Measurements from ENCODE around the gene BEST1. TPM values are rescaled to one million over a fixed set of nuclear protein-coding genes. Genes with fewer than 3 reads are reported as not detected.
"Not testable (repeated sequence)": the region's sequence is repeated elsewhere in the genome, so short reads cannot be mapped to it uniquely, and the experiment has no call there.

BEST1 gene
- total RNA-seq, 1 experiment from 2014 or later: 0.22 TPM

- Histone ChIP-seq H3K9me2 (replicated peaks; ENCODE audit: low read length) (no peaks in the 10 kb centered on the region), H3K4me3 (ENCODE audit: low read length) (no peak overlapping the region), H3K36me3 (ENCODE audit: low read depth, low read length) (peaks cover 7% of the 10 kb centered on the region; the same call in 1 of the 2 replicates), H3K9ac (ENCODE audit: low read length) (no peak overlapping the region), H3K27ac (ENCODE audit: low read length) (no peak overlapping the region), H3K4me1 (ENCODE audit: insufficient read depth, low read length) (peaks cover 6% of the 10 kb centered on the region; the same call in 1 of the 2 replicates), H4K20me1 (ENCODE audit: low read length) (no peaks in the 10 kb centered on the region), H2AFZ (ENCODE audit: low read length) (no peak overlapping the region), H3K4me2 (ENCODE audit: low read length) (no peak overlapping the region), H3K9me3 (ENCODE audit: low read length) (peaks cover 6% of the 10 kb centered on the region), H3K79me2 (ENCODE audit: low read length) (no peaks in the 10 kb centered on the region), H3K27me3 (ENCODE audit: low read length) (no peaks in the 10 kb centered on the region), H3F3A (ENCODE audit: low read length, unreplicated experiment) (no peaks in the 10 kb centered on the region)
- POLR2A ChIA-PET (ENCODE audit: unreplicated experiment): no interaction called here
- ATAC-seq (no peak), DNase-seq (no peak)
- CTCF ChIA-PET: no interaction called here
- TF ChIP-seq EZH2phosphoT487 (IDR thresholded peaks at IDR 0.05; ENCODE audit: borderline replicate concordance, low read length): no peak
- no peak for TF ChIP-seq EZH2 (IDR thresholded peaks at IDR 0.05; ENCODE audit: low read length, unreplicated experiment)
- no peak for TF ChIP-seq CTCF (conservative IDR thresholded peaks at IDR 0.05; ENCODE audit: low read depth, low read length)
- BruUV-seq (replicated peaks): no TSS peak
- intact Hi-C loops (cut with micrococcal nuclease): no loop called here
Observed at GRCh38 chr11:62000539-62001446, 50.6 kb downstream of the BEST1 start.

GRCh38 chr11:62001450-62002191 lies 51.5 kb downstream of the BEST1 start:
- ChIA-PET POLR2A (ENCODE audit: unreplicated experiment) (no interaction called here), CTCF (no interaction called here)
- H3K4me1 ChIP-seq (ENCODE audit: insufficient read depth, low read length): peaks cover 6% of the 10 kb centered on the region; the same call in 1 of the 2 replicates
- H3K4me3 ChIP-seq (ENCODE audit: low read length): no peak overlapping the region
- H3F3A ChIP-seq (ENCODE audit: low read length, unreplicated experiment): no peaks in the 10 kb centered on the region
- ATAC-seq: no peak
- H3K4me2 ChIP-seq (ENCODE audit: low read length): no peak overlapping the region
- H4K20me1 ChIP-seq (ENCODE audit: low read length): no peaks in the 10 kb centered on the region
- no peak overlapping the region for H3K9ac ChIP-seq (ENCODE audit: low read length)
- H3K79me2 ChIP-seq (ENCODE audit: low read length): no peaks in the 10 kb centered on the region
- intact Hi-C loops (cut with micrococcal nuclease): no loop called here
- peaks cover 7% of the 10 kb centered on the region; the same call in 1 of the 2 replicates for H3K36me3 ChIP-seq (ENCODE audit: low read depth, low read length)
- H3K27ac ChIP-seq (ENCODE audit: low read length): no peak overlapping the region
- DNase-seq: no peak
- TF ChIP-seq EZH2 (IDR thresholded peaks at IDR 0.05; ENCODE audit: low read length, unreplicated experiment): no peak
- TF ChIP-seq EZH2phosphoT487 (IDR thresholded peaks at IDR 0.05; ENCODE audit: borderline replicate concordance, low read length): no peak
- no peak for TF ChIP-seq CTCF (conservative IDR thresholded peaks at IDR 0.05; ENCODE audit: low read depth, low read length)
- H3K9me3 ChIP-seq (ENCODE audit: low read length): peaks cover 6% of the 10 kb centered on the region
- H2AFZ ChIP-seq (ENCODE audit: low read length): no peak overlapping the region
- H3K9me2 ChIP-seq (replicated peaks; ENCODE audit: low read length): no peaks in the 10 kb centered on the region
- H3K27me3 ChIP-seq (ENCODE audit: low read length): no peaks in the 10 kb centered on the region
- no TSS peak for BruUV-seq (replicated peaks)

GRCh38 chr11:62002283-62002682 lies 52.1 kb downstream of the BEST1 start:
- intact Hi-C loops (cut with micrococcal nuclease); H3F3A ChIP-seq (ENCODE audit: low read length, unreplicated experiment); H3K4me2 ChIP-seq (ENCODE audit: low read length); H2AFZ ChIP-seq (ENCODE audit: low read length); H3K27ac ChIP-seq (ENCODE audit: low read length); CTCF ChIA-PET; ATAC-seq; H3K36me3 ChIP-seq (ENCODE audit: low read depth, low read length); H3K27me3 ChIP-seq (ENCODE audit: low read length); DNase-seq; H3K9ac ChIP-seq (ENCODE audit: low read length); H3K9me2 ChIP-seq (replicated peaks; ENCODE audit: low read length); POLR2A ChIA-PET (ENCODE audit: unreplicated experiment); H3K4me3 ChIP-seq (ENCODE audit: low read length); H3K79me2 ChIP-seq (ENCODE audit: low read length); H3K4me1 ChIP-seq (ENCODE audit: insufficient read depth, low read length); H4K20me1 ChIP-seq (ENCODE audit: low read length); BruUV-seq (replicated peaks); H3K9me3 ChIP-seq (ENCODE audit: low read length): not testable (repeated sequence)

Data from PC-3 (cell line).